Lower lobe of right lung (tissue), 2 donors: ENCODE results near the gene DHRS1. TPM values are rescaled to one million over a fixed set of nuclear protein-coding genes. Genes with fewer than 3 reads are reported as not detected.

Experiments used
- ATAC-seq, 2 donors: fragments of 200-7000 bp; cut with Tn5 transposase; one replicate each; pipeline ENCODE4 v1.9.1; 2020 to 2022; ENCODE audit warnings: mild to moderate bottlenecking in 2 of 2, moderate library complexity in 2 of 2
- DNase-seq: peaks from one replicate; pipeline ENCODE4 v3.0.0-alpha.2; 2020
- H3K27ac ChIP-seq: fragments of 200-600 bp; one replicate; pipeline ENCODE4 v1.8.0; 2022
- H3K27me3 ChIP-seq: fragments of 200-600 bp; one replicate; pipeline ENCODE4 v1.8.0; 2022; ENCODE audit warnings: low read depth
- H3K36me3 ChIP-seq: fragments of 200-600 bp; one replicate; pipeline ENCODE4 v1.8.0; 2022; ENCODE audit warnings: mild to moderate bottlenecking
- H3K4me1 ChIP-seq: fragments of 200-600 bp; one replicate; pipeline ENCODE4 v1.8.0; 2022
- H3K4me3 ChIP-seq: fragments of 200-600 bp; one replicate; pipeline ENCODE4 v1.8.0; 2022; ENCODE audit warnings: mild to moderate bottlenecking
- H3K9me3 ChIP-seq: fragments of 200-600 bp; one replicate; pipeline ENCODE4 v1.8.0; 2022
- CTCF ChIP-seq: fragments of 200-600 bp; IDR thresholded peaks from one replicate; pipeline ENCODE4 v1.8.0; 2022; ENCODE audit warnings: antibody characterized with exemption, mild to moderate bottlenecking
- intact Hi-C: fragments of 100-400 bp; cut with DNase I; formaldehyde crosslinking; loops from one replicate; pipeline ENCODE4 v1.11.0; 2022
- total RNA-seq: library from RNA; stranded (reverse); fragmentation: NEBNext Ultra II Directional; extraction: Animal tissue kit (Norgen Biotek cat#: 25700); gene quantifications from one replicate; pipeline ENCODE4 v1.2.1, GENCODE V29; 2021
- donor health status: DM: no; HTN: yes; CAD: no; lungs with severe emphysema.

Gene DHRS1
- total RNA-seq, 1 donor from 2014 or later, result 22.7 TPM

GRCh38 chr14:24340606-24341005 is 41.0 kb upstream of the DHRS1 start:
- no peak for TF ChIP-seq CTCF
- Histone ChIP-seq H3K9me3 (no peaks in the 10 kb centered on the region), H3K4me1 (peaks cover 27% of the 10 kb centered on the region), H3K4me3 (no peak overlapping the region), H3K36me3 (peaks cover 16% of the 10 kb centered on the region), H3K27me3 (peaks cover under 1% of the 10 kb centered on the region), H3K27ac (peak overlapping the region; percentile 84)
- intact Hi-C loops, result no loop called here
- ATAC-seq (no peak), DNase-seq (no peak)

- peaks cover 12% of the 10 kb centered on the region for H3K27me3 ChIP-seq
- peaks cover 16% of the 10 kb centered on the region for H3K36me3 ChIP-seq
- peak within 1 kb of the TSS; percentile 84 for H3K27ac ChIP-seq
- H3K4me1 ChIP-seq, result peaks cover 37% of the 10 kb centered on the region
- DNase-seq, result peak; percentile 87
- H3K9me3 ChIP-seq, result no peaks in the 10 kb centered on the region
- peak within 1 kb of the TSS; percentile 69 for H3K4me3 ChIP-seq
- peak; percentile 87 to 92 for ATAC-seq
- no peak for TF ChIP-seq CTCF
- intact Hi-C loops, result no loop called here
These were observed 39.9 kb upstream of the DHRS1 start, which contains the start of gene RIPK3 for GRCh38 chr14:24339284-24340151. Gene RIPK3, minus strand, starts transcription at chr14:24339991. Its CDS starts 165 bp downstream, at chr14:24339826.

GRCh38 chr14:24338843-24339242 is 39.3 kb upstream of the DHRS1 start:
- H3K9me3 ChIP-seq, result no peaks in the 10 kb centered on the region
- TF ChIP-seq CTCF, result no peak
- DNase-seq (no peak), ATAC-seq (no peak)
- H3K4me3 ChIP-seq, result peak overlapping the region; percentile 69
- H3K36me3 ChIP-seq, result peaks cover 16% of the 10 kb centered on the region
- peaks cover 44% of the 10 kb centered on the region for H3K4me1 ChIP-seq
- H3K27ac ChIP-seq, result peak overlapping the region; percentile 84
- intact Hi-C loops, result no loop called here
- H3K27me3 ChIP-seq, result peaks cover 15% of the 10 kb centered on the region

- Histone ChIP-seq H3K9me3 (no peaks in the 10 kb centered on the region), H3K36me3 (peaks cover 16% of the 10 kb centered on the region), H3K27ac (no peak overlapping the region), H3K27me3 (peaks cover 15% of the 10 kb centered on the region), H3K4me3 (no peak overlapping the region), H3K4me1 (peaks cover 54% of the 10 kb centered on the region)
- intact Hi-C loops, result no loop called here
- no peak for ATAC-seq
- TF ChIP-seq CTCF, result no peak
- DNase-seq, result no peak
These were observed 38.2 kb upstream of the DHRS1 start for GRCh38 chr14:24337824-24338175.

- Histone ChIP-seq H3K36me3 (peaks cover 16% of the 10 kb centered on the region), H3K27me3 (peaks cover 15% of the 10 kb centered on the region), H3K4me3 (no peak overlapping the region), H3K4me1 (peaks cover 59% of the 10 kb centered on the region), H3K27ac (no peak overlapping the region), H3K9me3 (no peaks in the 10 kb centered on the region)
- ATAC-seq (no peak), DNase-seq (no peak)
- no peak for TF ChIP-seq CTCF
- intact Hi-C loops, result no loop called here
These were observed 37.7 kb upstream of the DHRS1 start for GRCh38 chr14:24337144-24337823.
